HG02678 (cell line): ENCODE results near the gene CRIP3.

ENCODE experiments used
- ATAC-seq: cut with Tn5 transposase; IDR thresholded peaks from one replicate; pipeline ENCODE4 v1.9.1; 2021; ENCODE audit warnings: mild to moderate bottlenecking, moderate library complexity; ENCODE audit not compliant: unreplicated experiment

The CRIP3 gene

GRCh38 chr6:43258180-43258579 lies 50.4 kb downstream of the CRIP3 start:
- ATAC-seq = no peak

- ATAC-seq = no peak
Observed at GRCh38 chr6:43257367-43258145, 51.1 kb downstream of the CRIP3 start.

GRCh38 chr6:43256670-43257366 lies 51.8 kb downstream of the CRIP3 start:
- ATAC-seq = no peak
